HG03103 (cell line): ENCODE measurements around the gene DYRK1A.

ENCODE experiments used
- ATAC-seq: cut with Tn5 transposase; IDR thresholded peaks from one replicate; pipeline ENCODE4 v1.9.1; 2021; ENCODE audit warnings: low read depth; ENCODE audit not compliant: unreplicated experiment

Gene DYRK1A

GRCh38 chr21:37414292-37415253, 48.0 kb downstream of the DYRK1A start:
- no peak for ATAC-seq

GRCh38 chr21:37415939-37416338, 49.4 kb downstream of the DYRK1A start:
- ATAC-seq: no peak

- ATAC-seq: no peak
Measured at GRCh38 chr21:37416914-37417313, 50.3 kb downstream of the DYRK1A start.

- no peak for ATAC-seq
Measured at GRCh38 chr21:37419228-37419906, 52.8 kb downstream of the DYRK1A start.

- ATAC-seq: no peak
Measured at GRCh38 chr21:37421306-37421705, 54.7 kb downstream of the DYRK1A start.

GRCh38 chr21:37422382-37422781, 55.8 kb downstream of the DYRK1A start:
- no peak for ATAC-seq

- no peak for ATAC-seq
Measured at GRCh38 chr21:37423103-37423502, 56.5 kb downstream of the DYRK1A start.

- no peak for ATAC-seq
Measured at GRCh38 chr21:37424396-37424795, 57.8 kb downstream of the DYRK1A start.

GRCh38 chr21:37425001-37425400, 58.4 kb downstream of the DYRK1A start:
- no peak for ATAC-seq

GRCh38 chr21:37425684-37426083, 59.1 kb downstream of the DYRK1A start:
- no peak for ATAC-seq

GRCh38 chr21:37427221-37427620, 60.6 kb downstream of the DYRK1A start:
- no peak for ATAC-seq

- ATAC-seq: no peak
Measured at GRCh38 chr21:37429356-37429755, 62.8 kb downstream of the DYRK1A start.

- ATAC-seq: no peak
Measured at GRCh38 chr21:37430184-37430821, 63.7 kb downstream of the DYRK1A start.

- ATAC-seq: no peak
Measured at GRCh38 chr21:37431243-37431642, 64.7 kb downstream of the DYRK1A start.

GRCh38 chr21:37432710-37433455, 66.3 kb downstream of the DYRK1A start:
- no peak for ATAC-seq

- no peak for ATAC-seq
Measured at GRCh38 chr21:37433456-37433840, 66.9 kb downstream of the DYRK1A start.

- ATAC-seq: no peak
Measured at GRCh38 chr21:37435120-37435519, 68.5 kb downstream of the DYRK1A start.

- ATAC-seq: no peak
Measured at GRCh38 chr21:37435711-37436110, 69.1 kb downstream of the DYRK1A start.

- ATAC-seq: no peak
Measured at GRCh38 chr21:37436174-37436573, 69.6 kb downstream of the DYRK1A start.

GRCh38 chr21:37437376-37438080, 71.0 kb downstream of the DYRK1A start:
- ATAC-seq: no peak
